Measurements from ENCODE around the gene IWS1.
"Not testable (repeated sequence)": the region's sequence is repeated elsewhere in the genome, so short reads cannot be mapped to it uniquely, and the experiment has no call there.

The IWS1 gene

DNA sequence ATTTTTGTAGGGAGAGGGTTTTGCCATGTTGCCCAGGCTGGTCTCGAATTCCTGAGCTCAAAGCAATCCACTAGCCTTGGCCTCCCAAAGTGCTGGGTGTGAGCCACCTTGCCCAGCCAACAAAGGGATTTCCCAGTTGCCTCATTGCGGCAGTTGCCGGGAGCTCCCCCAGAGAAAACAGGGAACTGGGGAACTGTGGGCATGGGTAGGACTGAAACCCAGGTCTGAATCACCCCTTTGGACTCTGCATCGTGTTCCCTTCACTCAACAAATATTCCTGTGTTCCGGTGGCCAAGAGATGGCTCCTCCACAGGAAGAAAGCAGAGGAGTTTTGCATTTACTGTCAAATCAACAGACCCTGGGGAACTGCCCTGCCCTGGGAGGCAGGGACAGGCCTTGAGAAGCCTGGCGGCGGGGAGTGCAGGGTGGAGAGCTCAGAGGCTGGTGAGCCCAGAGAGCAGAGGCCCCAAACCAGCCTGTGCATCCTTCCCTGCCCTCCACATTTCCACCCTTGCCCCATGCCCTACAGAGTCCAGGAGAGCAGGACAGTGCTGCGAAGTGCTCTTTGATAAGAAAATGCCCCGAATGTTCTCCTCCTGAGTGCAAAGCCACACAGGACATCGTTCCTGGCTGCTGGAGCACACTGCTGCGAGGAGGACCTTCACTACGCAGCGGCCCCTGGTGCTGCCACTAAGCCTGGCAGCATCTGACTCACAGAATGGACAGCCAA, 34.1 kb upstream of the IWS1 start:
- no peak for DNase-seq

DNA sequence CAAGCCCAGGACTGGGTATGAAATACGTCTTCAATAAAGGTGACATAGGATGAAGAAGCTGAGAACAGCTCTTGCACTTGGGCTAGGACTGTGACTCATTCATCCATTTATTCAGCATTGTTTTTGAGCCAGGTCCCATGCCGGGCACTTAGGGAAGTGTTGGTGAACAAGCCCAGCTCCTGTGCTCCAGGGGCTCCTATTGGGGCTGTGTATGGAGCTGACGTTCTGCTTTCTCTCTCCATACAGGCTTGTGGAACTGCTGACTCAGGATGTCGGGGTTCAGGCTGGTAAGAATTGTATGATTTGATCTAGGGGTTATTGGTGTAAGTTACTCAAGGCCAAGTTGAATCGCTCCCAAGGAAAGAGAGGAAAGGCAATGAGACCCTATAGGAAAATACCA, 33.2 kb upstream of the IWS1 start:
- DNase-seq = no peak

DNA sequence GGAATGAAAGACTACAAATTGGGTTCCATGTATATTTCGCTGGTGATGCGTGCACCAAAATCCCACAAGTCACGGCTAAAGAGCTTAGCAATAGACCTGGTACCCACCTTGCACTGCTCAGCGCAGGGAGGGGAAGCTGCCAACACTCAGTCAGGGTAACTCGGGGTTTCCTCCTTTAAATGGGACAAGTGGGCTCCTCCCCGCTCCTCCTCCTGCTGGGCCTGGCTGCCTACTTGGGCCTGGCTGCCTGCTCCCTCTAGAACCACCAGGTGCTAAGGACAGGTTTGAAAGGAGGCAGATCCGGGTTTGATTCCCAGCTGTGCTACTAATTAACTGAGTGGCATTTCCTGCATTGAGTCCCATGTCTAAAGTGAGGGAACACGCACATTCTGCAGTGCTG, 32.6 kb upstream of the IWS1 start:
- DNase-seq = no peak

DNA sequence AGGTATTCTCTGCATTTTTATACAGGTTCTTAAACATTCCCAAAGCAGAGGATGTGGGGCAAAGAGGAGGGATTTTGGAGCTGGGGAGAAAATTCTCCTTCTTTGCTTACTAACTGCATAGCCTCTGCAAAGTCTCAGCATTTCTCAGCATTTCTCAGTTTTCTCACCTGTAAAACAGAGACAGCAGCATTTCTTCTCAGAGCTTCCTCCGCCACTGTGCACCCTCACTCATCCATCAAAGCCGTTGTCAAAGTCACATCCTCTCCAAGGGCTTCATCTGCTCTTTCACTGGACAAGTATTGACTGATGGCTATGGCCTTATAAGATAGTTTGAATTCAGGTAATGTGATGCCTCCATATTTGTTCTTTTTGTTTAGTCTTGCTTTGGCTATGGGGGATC, 26.6 kb upstream of the IWS1 start:
- no peak for DNase-seq

DNA sequence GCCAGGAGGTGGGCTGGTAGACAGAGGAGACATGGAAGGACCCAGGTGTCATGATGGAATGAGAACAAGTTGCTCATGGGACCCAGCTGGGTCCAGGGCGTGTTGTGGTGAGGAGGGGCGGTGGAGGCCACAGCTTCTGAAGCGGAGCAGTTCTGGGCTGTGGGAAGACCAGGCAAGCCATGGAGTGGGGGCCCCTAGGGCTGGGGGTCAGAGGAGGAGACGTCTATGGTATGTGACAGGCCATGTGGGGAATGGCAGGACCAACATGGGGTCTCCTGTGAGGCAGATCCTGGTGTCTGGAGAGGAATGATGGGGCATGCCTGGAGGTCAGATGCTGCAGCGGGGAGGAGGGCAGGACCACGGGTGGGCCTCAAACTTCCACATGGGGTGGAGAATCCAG, 26.0 kb upstream of the IWS1 start:
- no peak for DNase-seq

DNA sequence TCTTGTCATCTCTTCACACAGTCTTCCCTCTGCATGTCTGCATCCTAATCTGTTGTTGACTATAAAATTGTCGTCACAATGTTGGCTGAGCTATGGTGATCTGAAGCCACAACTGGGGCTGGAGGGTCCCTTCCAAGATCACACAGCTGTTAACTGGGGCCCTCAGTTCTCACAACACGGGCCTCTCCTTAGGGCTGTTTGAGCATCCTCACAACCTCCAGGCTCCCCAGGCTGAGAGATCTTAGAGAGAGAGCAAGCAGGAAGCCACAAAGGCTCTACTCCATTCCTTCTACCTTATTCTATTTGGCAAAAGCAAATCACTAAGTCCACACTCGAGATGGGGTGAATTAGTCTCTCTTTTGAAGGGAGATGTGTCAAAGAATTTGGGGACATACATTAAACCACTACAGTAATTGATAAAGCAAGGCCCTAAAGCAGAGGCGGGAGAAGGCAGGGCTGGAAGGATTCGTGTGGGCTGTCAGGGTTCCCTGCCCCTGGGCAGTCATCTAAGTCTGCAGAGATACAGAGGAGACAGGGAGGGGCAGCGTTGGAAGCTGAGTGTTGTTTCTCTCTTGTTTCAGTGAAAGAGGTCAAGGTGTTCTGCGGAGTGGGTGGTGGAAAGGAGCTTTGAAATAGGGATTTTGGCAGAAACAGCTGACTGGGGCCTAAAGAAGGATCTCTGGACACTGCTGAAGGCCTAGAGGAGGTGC, 25.1 kb upstream of the IWS1 start:
- no peak for DNase-seq

DNA sequence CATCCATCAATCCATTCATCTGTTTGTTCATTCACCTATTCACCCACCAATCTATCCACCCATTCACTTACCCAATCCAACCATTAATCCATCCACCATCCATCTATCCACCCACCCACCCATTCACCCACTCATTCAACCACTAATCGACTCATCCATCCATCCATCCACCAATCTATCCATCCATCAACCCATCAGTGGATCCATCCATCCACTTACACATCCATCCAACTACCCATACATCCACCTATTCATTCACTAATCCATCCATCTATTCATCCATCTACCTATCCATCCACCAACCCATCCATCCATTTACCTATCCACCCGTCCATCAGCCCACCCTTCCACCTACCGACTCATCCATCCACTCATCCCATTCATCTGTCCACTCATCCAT, 20.5 kb upstream of the IWS1 start:
- no peak for DNase-seq

DNA sequence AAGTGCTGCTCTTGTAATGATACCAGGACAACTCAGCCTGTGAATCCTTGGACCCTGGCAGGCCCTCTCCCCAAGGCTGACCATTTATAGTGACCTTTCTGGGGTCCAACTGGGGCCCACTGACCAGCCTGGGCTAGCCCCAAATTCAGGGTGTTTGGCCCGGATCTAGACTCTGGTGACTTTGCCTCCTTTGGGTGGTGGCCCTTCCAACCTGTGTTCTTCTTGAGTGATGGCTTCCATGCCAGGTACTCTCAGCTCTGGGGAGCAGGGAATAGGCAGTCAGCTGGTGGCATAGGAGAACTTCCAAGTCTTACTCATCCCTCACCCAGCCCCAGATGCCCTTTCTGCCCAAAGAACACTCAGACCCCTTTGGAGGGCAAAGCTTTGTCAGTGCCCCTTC, 19.5 kb upstream of the IWS1 start:
- no peak for DNase-seq

DNA sequence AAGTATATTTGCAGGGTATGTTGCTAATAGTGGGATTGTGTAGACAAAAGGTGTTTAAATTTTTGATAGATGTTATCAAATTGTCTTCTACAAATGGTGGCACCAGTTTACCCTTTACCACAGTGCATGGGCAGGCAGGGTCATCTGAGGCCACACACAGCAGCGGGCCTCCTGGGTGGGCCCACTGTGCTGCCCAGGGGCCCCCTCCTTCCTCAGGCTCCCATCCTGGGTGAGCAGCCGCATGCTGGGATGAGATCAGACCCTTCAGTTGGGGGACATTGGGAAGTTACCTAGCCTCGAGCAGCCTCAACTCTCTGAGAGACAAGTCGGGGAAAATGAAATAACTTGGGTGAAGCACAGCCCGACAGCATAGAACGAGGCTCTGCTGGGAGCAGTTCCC, 18.9 kb upstream of the IWS1 start:
- DNase-seq = no peak

DNA sequence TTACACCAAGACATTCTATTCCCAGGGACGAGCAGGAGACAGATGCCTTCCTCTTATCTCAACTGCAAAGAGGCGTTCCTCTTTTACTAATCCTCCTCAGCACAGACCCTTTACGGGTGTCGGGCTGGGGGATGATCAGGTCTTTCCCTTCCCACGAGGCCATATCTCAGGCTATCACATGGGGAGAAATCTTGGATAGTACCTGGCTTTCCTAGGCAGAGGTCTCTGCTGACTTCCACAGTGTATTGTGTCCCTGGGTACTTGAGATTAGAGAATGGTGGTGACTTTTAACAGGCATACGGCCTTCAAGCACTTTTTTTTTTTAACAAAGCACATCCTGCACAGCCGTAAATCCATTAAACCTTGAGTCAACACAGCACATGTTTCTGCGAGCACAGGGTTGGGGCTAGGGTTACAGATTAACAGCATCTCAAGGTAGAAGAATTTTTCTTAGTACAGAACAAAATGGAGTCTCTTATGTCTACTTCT, 16.8 kb upstream of the IWS1 start:
- DNase-seq = peak; percentile 82

DNA sequence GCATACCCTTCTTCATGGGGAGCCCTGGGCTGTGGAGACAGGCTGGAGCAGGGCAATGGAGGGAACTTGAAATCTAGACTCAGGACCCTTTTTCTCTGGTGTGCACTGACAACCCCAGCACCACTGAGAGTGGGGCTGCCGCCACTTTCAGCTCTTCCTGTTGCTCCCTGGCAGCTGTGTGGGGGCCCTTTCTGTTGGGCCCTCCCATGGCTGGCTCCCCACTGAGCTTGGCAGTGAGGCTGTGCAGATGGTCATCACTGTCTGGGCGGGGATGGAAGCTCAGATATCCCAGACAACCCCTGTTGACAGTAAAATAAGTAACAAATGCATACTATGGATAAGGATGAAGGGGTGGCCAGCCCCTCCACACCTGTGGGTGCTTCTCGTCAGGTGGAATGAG, 15.9 kb upstream of the IWS1 start:
- peak; percentile 55 for DNase-seq

DNA sequence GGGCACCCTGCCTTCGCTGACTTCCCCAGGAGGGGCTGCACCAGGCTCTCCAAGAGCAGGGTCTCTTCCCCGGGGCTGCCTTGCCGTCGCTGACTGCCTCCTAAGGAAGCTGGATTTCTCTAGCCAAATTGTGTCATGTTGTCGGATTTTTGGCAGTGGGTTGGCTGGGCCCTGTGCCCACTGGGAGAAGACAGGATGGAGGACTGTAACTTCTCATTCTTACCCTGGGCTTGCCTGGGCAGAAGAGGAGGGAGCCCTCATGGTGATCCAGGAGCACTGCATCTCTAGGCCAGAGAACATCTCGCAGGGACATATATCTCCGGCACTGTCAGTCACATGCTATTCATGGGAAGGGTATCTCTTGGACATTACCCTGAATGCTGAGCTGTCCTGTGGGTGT, 15.5 kb upstream of the IWS1 start:
- no peak for DNase-seq

DNA sequence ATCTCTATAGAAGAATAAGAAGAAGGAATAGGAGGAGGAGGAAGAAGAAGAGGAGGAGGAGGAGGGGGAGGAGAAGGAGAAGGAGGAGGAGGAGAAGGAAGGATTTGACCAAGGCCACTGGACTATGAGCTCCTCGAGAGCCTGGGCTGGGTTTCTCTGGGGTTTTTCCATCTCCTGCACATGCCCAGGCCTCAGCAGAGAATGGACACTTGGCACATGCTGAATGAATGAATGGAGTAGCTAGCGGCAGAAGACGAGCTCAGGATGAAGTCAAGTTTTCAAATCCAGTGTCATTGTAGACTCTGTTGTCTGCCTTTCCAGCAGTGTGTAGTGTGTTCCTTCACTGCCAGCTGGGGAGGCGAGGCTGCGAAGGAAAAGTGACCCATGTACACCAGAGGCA, 11.4 kb upstream of the IWS1 start:
- DNase-seq = no peak

DNA sequence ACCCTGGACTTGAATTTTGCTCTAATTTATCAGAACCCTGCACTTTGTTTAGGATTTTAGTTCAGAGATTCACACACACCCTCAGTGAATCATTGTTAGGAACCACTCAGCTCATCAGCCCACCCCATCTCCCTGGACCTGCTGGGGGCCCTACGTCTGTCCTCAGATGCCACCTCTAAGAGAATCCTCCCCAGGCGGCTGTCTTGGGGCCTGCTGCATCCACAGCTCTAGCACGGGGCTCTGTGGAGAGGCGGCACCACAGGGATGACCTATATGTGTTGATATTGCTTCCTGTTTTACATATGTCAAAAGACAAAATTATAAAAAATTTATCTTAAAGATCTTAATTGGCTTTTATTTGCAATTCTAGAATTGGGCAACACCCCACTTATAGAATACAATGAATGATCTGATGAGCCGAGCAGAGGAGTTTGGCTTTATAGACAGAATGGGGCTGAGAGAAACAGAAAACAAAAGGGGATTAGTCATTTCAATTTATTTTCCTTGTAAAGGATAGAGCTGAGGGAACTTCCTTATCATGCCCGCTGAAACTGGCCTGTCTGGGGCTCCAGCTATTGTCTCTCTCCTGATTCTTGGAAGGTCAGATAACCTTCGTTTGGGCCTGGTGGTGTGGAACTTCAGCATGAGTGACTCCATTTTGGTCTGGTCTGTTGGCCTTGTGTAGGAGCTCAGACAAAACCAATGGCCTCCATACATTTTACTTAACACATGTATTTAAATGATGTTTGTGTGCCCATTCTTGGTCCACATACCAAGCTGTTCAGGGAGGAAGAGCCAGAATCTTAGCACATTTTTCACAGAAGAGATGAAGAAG, 10.6 kb upstream of the IWS1 start:
- DNase-seq = no peak

DNA sequence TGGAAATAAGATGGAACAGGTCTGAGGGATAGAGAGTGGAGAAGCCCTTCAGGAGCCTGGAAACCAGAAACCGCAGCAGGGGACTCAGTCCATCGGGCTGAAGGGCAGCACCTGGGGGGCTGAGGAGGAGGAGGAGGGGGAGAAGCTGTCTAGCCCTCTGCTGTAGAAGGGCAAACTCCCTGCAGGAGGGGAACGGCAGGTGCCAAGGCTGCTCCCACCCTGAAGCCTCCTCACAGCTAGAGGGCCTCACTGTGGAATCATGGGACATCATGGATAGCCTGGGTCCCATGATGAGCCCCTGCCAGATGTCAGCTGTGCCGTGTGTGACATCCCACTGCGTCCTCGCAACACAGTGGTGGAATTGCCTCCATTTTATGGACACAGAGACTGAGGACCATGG, 9.6 kb upstream of the IWS1 start:
- no peak for DNase-seq

DNA sequence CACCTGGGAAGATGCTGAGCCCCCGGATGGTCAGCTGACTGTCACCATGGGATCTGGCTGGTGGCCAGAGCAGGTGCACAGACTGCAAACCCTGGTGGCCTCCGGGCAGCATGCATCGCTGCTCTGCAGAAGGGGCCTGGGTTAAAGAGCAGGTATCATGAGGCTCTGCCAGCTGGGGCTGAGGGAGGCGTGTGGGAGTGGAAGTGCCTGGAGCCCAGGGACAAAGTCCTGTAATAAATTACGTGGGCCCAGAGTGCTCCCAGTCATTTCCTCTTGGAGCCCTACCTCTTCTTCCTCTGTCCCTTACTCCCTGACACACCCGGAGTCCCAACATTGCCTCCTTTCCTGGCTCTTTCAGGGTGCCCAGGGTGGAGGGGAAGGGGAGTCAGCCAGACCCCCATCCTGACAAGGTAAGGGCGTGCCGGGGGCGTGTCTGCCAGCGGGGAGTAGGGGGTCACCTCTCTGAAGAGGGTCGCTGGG, 9.2 kb upstream of the IWS1 start, which contains the start of gene MYO7B:
Gene MYO7B (plus strand): TSS at position 262 of the 480 bp plus-strand sequence. CDS start 24,040 bp downstream, outside the sequence.
- no peak for DNase-seq

DNA sequence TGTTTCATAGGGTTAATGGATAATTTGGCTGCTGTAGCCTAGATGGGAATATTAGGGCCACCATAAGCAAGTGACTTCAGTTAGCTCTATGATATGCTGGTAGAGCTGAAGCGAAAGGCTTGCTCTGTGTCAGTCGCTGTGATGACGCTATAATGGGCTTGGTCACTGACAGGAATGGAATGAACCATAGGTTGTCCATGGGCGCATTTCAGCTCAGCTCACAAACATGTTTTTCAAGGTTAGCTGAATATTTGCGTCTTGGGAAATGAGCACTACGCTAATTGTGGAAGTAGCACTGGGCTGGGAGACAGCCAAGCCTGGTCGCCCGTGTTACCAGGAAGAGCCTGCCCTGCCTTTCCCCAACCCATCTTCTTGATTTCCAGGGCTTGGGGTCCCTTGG, 6.0 kb upstream of the IWS1 start:
- no peak for DNase-seq

DNA sequence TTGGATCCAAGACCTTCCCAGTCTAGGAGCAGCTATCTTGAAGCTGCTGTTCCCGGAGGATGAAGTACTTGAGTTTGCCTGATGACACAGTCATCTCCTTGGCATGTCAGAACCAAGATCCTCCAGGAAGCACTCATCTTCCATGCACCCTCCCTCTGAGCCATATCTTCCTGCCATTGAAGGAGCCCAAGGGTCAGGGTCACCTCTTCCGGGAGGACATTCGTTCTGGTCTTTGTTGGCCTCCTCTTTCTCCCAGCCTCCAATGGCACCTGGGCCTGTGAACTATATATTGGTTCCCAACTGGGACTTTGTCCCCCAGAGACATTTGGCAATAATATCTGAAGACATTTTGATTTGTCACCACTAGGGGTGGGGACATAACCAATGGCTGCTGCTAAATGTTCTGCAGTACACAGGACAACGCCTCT, 4.9 kb upstream of the IWS1 start:
- peak; percentile 2 for DNase-seq

DNA sequence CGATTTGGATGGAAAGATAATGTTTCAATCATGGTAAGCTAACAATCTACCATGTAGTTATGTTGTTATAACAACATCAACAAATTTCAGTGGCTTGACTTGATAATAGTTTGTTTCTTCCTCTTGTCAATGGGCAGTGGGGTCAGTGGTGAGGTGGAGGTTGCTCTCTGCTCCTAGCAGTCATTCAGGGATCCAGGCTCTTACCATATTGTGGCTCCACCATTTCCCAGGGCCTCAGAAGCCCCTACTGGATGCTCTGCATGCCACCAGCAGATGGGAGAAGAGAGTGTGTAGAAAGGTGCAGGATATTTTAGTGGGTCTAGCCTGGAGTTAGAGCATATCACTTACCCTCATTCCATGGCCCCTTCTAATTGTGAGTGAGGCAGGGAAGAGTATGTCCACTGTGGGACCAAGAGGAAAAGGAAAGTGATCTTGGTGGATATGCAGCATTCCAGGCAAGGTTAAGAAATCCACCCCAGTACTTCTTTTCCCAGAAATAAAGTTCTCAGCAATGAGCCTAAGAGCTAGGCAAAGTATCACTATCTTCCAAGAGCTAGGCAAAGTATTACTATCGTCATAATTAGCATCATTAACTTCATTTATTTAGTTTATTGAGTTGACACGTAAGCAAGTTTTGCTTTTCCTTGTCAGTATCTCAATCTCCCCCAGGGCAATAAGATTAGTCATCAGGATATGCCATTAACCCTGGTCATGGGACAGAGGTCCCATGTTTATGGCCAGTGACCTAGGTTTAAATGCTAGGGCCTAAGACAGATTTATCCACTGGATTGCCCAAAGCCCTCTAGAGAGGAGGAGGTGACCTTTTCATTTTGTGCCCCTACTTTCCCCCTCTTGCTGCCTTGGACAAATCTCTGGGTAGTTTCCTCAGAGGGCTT, 4.2 kb upstream of the IWS1 start:
- peak; percentile 12 for DNase-seq

DNA sequence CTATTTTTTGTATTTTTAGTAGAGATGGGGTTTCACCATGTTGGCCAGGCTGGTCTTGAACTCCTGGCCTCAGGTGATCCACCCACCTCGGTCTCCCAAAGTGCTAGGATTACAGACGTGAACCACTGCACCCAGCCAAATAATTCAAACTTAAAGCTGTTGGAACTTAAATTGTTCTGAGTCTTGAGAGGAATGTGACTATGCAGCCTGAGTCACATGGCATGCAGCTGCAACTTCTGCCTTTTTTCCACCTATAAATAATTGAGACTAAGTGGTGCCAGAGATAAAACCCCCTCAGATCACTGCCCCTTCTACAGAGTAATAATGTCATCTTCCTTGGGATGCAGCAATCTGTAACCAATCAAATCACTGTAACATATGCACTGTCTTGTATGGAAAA, 3.1 kb upstream of the IWS1 start:
- DNase-seq = not testable (repeated sequence)

DNA sequence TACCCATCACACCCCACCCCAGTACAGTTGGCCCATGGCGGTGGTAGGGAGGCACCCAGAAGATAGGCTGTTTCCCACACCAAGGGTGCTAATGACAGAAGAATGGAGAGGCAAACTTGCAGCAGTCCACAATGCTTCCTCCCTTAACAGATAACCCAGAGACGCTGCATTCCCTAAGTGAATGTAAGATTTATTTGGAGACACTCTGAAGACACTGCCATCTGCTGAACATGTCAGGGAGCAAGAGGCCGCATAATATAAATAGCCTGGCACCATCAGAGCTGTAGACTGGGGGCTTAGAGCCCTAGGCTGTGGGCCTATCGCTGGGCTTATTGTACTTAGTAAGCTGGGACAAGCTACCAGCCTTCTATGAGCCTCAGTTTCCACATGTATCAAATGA, 2.2 kb upstream of the IWS1 start:
- peak; percentile 64 for DNase-seq
